Left renal cortex interstitium (tissue), 4 donors: Measurements from ENCODE around the gene CNGA4. TPM values are rescaled to one million over a fixed set of nuclear protein-coding genes. Genes with fewer than 3 reads are reported as not detected.
A peak's percentile ranks its signal among the peaks of the same experiment; 100 is the strongest.
"Not testable (repeated sequence)": the region's sequence is repeated elsewhere in the genome, so short reads cannot be mapped to it uniquely, and the experiment has no call there.

ENCODE experiments used
- DNase-seq, 4 donors: peaks; one replicate each; pipeline ENCODE4 v3.0.0-alpha.2; 2013; ENCODE audit warnings: low read depth in 4 of 4, low spot score in 2 of 4, missing footprints in 1 of 4
- polyA plus RNA-seq, 4 donors: library from polyadenylated mRNA; unstranded; fragments of 120-200 nt; gene quantifications; one replicate each; pipeline ENCODE4 v1.2.1, GENCODE V29; 2013; ENCODE audit not compliant: insufficient read length in 4 of 4

Gene CNGA4
- polyA plus RNA-seq, 4 donors, result 0.23 to 0.34 (median 0.27) TPM; not detected in 1

- DNase-seq, result no peak
Measured at GRCh38 chr11:6258141-6258540, 19.3 kb downstream of the CNGA4 start.

DNA sequence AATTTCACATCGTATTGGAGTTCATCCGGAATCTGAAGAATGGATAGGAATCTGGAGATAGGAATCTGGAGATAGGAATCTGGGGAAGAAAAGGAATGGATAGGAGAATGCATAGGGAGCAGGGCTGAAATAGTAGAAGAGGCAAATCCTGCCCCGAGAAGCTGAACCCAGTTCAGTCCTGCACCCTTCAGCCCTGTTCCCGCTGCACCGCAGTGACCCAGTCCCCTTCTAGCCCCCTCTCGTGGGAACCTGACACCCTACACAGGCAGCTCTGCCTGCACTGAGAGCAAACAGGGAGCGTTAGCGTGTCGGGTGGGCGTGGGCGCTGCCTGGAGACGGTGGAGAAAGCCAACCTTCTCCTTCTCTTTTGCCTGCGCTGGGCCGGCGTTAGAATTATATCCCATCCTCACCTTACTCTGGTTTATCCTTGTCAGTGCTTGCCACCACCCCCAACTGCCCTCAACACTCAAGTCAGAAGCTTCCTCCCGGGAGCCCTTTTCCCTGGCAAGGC, 19.7 kb downstream of the CNGA4 start:
- DNase-seq, result peak in 3 of 4 donors; percentile 6 to 27 (median 11)

DNA sequence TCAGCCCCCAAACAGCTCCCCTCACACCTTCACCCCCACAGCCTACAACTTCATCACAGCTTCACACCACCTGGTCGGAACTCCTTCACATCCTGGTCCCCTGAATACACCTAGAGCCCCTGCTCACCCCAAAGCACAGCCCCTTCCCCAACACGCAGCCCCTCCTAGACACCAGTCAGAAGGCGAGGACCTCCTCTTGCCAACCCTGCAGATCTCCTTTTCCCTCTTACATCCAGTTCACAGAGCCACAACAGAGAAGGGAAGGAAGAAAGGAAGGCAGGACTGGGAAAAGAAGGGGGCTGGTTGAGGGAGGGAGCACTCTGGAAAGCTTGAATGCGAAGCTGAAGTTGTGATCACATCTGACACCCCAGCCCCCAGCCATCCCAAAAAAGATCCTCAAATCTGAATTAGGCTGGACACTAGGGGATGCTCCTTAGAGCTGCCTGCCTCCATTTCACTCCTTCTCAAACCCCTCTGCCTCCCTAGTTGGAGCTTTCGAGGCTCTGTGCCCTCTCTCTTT, 21.4 kb downstream of the CNGA4 start:
- no peak for DNase-seq

DNA sequence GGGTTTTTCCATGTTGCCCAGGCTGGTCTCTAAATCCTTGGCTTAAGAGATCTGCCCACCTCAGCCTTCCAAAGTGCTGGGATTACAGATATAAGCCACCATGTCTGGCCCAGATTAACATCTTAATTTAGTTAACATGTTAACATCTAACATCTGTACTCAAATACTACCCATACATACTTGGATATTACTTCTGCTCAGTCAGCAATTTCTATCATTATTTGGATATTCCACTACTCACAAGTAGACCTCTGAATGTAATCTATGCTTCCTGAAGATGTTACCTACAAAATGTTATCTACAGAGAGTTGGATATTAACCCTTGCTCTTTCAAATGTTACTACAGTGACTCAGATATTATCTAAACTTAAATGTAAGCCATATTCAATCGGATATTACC, 24.8 kb downstream of the CNGA4 start:
- no peak for DNase-seq

DNA sequence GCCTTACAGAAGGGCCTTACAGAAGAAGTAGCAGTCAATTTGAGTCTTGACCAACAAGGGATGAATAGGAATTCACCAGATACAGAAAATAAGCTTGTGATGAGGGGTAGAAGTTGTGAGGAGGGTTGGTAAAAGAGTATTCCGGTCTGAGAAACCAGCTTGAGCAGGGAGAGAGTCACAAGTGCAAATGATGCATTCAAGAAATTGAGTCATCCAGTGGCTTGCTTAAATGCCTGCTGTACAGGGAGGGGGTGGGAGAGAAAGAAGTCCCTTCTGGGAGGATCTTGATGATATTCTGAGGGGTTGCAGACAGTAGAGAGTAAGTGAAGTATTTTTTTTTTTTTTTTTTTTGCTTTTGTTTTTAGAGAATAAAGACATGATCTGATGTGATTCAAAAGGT, 29.9 kb downstream of the CNGA4 start:
- DNase-seq, result no peak

- DNase-seq, result no peak
Measured at GRCh38 chr11:6269994-6270393, 31.1 kb downstream of the CNGA4 start.

DNA sequence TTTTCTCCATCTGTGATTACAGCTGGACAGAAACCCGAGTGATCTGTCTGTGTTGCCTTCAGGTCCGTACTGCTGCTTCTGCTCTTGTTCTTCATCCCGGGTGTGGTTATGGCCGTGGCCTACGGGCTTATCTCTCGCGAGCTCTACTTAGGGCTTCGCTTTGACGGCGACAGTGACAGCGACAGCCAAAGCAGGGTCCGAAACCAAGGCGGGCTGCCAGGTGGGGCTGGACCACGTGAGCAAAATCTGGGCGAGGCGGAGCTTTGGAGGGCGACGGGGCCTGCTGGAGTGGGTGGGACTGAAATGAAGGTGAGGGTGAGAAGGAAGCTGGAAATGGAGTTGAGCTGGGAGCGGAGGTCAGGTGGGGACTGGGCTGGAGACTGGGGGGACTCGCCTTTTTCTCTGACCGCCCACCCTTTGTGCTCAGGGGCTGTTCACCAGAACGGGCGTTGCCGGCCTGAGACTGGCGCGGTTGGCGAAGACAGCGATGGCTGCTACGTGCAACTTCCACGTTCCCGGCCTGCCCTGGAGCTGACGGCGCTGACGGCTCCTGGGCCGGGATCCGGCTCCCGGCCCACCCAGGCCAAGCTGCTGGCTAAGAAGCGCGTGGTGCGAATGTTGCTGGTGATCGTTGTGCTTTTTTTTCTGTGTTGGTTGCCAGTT, 31.8 kb downstream of the CNGA4 start:
- no peak for DNase-seq

DNA sequence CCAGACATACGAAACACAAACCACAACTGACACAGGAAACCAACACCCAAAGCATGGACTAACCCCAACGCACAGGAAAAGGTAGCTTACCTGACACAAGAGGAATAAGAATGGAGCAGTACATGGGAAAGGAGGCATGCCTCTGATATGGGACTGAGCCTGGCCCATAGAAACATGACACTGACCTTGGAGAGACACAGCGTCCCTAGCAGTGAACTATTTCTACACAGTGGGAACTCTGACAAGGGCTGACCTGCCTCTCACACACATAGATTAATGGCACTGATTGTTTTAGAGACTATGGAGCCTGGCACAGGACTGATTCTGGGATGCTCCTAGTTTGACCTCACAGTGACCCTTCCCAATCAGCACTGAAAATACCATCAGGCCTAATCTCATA, 32.7 kb downstream of the CNGA4 start:
- no peak for DNase-seq

GRCh38 chr11:6273188-6273587, 34.3 kb downstream of the CNGA4 start:
- no peak for DNase-seq

GRCh38 chr11:6280809-6281208, 41.9 kb downstream of the CNGA4 start:
- DNase-seq, result not testable (repeated sequence)

DNA sequence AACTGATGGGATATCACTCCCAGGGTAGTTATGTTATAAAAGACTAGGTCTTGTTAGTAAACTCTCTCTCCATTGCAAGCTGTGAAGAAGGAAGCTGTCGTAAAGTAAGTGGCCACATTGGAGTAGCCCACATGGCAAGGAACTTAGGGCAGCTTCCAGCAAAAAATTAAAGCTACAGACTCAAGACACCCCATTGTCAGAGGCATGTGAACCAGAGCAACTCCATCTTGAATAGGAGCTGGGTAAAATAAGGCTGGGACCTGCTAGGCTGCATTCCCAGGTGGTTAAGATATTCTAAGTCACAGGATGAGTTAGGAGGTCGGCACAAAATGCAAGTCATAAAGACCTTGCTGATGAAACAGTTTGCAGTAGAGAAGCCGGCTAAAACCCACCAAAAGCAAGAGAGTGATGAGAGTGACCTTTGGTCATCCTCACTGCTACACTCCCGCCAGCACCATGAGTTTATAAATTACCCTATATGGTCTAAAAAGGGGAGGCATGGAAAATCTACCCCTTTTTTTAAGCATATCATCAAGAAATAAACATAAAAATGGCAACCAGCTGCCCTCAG, 44.6 kb downstream of the CNGA4 start:
- DNase-seq, result no peak

DNA sequence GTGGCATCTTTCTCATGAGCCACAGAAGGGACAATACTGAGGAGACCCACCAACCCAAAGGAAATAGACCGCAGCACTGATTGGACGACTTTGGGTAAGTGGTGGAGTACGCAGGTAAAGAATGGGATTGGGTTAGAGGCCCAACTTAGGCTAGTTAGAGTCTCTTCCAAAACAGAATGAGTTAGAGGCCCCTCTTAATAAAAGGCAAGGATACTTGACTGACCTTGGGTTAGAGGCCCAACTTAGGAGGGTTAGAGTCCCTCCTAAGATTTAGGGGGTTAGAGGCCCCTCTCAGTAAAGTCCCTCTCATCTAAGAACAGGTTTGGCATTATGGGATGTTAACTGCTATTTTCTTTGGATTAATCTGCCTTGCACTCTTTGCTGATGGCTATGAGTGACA, 45.4 kb downstream of the CNGA4 start:
- no peak for DNase-seq

DNA sequence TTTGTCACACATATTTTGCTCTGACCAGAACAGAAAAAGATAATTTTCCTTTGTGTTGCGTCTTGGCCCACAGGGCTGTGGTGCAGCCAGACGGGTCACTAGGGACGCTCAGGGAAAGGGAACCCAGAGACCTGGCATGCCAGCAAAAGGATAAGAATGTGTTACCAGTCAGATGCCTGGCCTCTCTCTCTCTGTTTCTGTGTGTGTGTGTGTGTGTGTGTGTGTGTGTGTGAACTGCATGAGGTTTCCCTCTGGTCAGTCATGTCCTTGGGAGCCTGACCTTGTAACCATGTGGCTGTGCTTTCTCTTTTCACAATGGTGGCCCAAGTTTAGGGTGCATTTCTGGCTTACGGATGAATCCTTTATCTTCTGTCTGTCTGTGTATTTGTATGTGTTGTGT, 46.1 kb downstream of the CNGA4 start:
- no peak for DNase-seq

Other genes starting within 250 kb of the CNGA4 start
- under 1 TPM in 3 of 4 donors, not detected in 1; 0.05 to 0.09 (median 0.06) TPM for gene OR56A4, start 232.1 kb upstream of the CNGA4 start, polyA plus RNA-seq
- gene OR56A1, start 208.3 kb upstream of the CNGA4 start, polyA plus RNA-seq, result under 1 TPM in 2 of 4 donors, not detected in 2; 0.01 to 0.02 TPM
- under 1 TPM in 3 of 4 donors, not detected in 1; 0.19 to 0.23 (median 0.22) TPM for gene OR56B4, start 131.4 kb upstream of the CNGA4 start, polyA plus RNA-seq
- gene OR52B2, start 68.8 kb upstream of the CNGA4 start, polyA plus RNA-seq, result not detected
- under 1 TPM in 2 of 4 donors, not detected in 2; 0.21 to 0.27 TPM for gene OR52W1, start 39.9 kb upstream of the CNGA4 start, polyA plus RNA-seq
- 1 to 10 TPM in 2 of 4 donors, under 1 TPM in 2; 0.66 to 2.6 (median 1.5) TPM for gene C11orf42, start 33.5 kb upstream of the CNGA4 start, polyA plus RNA-seq
- gene FHIP1B, start 4.5 kb upstream of the CNGA4 start, polyA plus RNA-seq, result 10 to 100 TPM; 37.7 to 76.2 (median 56.7) TPM
- gene CCKBR, start 20.7 kb downstream of the CNGA4 start, polyA plus RNA-seq, result 1 to 10 TPM in 1 of 4 donors, under 1 TPM in 3; 0.28 to 1.1 (median 0.67) TPM
- gene CAVIN3, start 81.4 kb downstream of the CNGA4 start, polyA plus RNA-seq, result 10 to 100 TPM; 13.3 to 25.4 (median 18.4) TPM
- 10 to 100 TPM; 31.8 to 35.9 (median 35.4) TPM for gene SMPD1, start 151.4 kb downstream of the CNGA4 start, polyA plus RNA-seq
- gene APBB1, start 180.0 kb downstream of the CNGA4 start, polyA plus RNA-seq, result 10 to 100 TPM; 49.1 to 71.1 (median 59.7) TPM
- gene HPX, start 201.9 kb downstream of the CNGA4 start, polyA plus RNA-seq, result 1 to 10 TPM; 1.7 to 8.6 (median 5.9) TPM
- 10 to 100 TPM; 16.7 to 31.9 (median 23.6) TPM for gene TRIM3, start 234.9 kb downstream of the CNGA4 start, polyA plus RNA-seq
- gene ARFIP2, start 242.2 kb downstream of the CNGA4 start, polyA plus RNA-seq, result 10 to 100 TPM; 60.4 to 84.0 (median 70.5) TPM
- gene TIMM10B, start 242.4 kb downstream of the CNGA4 start, polyA plus RNA-seq, result 10 to 100 TPM; 36.3 to 38.9 (median 38.3) TPM